ENCODE data around the gene DND1. TPM values are rescaled to one million over a fixed set of nuclear protein-coding genes. Genes with fewer than 3 reads are reported as not detected.

Gene DND1
- 0.14 TPM in 1 of 2 replicates, not detected in the other for total RNA-seq

DNA sequence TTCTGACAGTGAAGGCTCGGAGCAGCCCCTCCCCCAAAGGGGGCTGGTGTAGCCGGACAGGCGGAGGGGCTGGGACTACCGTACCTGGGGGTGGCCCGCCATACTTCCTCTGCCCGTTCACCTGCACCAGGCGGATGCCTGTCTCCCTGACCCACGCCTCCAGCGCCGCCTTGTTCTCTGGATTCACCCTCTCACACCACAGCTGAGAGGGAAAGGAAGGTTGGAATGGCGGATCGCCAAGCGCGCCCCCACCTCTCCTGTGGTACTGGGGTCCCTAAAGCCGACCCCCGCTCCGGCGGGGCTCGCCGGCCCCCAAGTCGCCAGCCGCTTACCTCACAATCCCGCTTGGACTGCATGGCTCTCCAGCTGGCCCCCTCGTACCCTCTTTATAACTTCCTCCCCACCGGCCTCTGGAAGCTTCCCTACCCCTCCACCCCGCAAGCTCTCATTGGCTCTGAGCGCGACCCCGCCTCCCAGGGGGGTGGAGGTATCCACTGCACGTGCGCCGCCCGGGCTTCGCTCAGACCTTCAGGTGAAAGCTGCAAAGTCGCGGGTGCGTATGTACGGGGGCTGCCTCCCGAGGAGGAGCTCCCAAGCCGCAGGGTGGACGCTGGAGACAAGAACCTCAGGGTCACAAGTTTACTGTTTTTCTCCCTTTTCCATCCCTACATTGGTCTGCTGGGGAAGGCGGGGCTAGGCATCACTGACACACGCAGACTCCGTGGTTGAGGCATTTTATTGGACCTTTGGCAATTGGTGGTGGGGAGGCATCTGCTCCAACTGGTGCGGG is at the start of gene DND1:
Gene DND1 (minus strand): TSS at position 390 of the 790 bp plus-strand sequence. CDS start 34 bp downstream, at position 356.

DNA sequence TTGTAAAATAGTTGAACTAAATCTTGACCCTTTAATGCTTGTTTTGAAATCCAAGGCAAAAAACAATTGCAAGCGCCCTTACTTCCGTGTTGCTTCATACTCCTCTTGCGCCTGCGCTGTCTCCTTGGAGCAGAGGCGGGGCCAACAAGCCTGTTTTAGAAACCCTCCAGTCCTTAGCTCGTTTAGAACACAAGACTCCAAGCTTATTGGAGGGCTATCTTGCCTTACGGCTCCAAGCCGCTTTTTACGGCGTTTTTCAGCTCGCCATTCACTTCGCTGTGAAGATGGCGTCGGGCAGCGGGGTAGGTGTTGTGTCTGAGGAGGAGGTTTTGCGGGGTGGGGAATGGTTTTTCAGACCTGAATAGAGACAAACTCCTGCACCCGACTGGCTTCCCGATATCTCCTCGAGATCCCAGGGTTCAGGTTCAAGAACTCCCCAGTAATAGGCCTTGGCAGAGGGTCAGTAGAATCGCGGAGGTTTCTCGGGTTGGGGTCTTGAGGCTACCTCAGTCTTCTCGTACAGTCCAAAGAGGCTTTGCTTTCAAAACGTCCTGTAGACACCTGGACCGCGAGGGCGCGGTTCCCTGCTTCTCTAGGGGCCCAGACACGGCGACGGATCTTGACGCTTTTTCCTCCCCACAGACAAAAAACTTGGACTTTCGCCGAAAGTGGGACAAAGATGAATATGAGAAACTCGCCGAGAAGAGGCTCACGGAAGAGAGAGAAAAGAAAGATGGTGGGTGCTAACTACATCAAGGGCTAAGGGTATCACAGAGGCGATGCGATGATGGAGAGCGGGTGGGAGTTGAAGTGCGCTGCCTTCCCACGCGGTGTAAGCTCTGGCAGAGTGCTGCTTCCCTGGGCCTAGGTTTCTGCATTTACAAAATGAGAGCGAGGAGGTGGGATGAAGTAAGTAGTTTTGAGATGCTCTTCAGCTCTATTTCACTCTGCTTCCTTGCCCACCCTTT is 27.1 kb upstream of the DND1 start, which contains the start of gene ZMAT2:
Gene ZMAT2 (plus strand): TSS at position 271 of the 968 bp plus-strand sequence. CDS start 14 bp downstream, at position 285.

DNA sequence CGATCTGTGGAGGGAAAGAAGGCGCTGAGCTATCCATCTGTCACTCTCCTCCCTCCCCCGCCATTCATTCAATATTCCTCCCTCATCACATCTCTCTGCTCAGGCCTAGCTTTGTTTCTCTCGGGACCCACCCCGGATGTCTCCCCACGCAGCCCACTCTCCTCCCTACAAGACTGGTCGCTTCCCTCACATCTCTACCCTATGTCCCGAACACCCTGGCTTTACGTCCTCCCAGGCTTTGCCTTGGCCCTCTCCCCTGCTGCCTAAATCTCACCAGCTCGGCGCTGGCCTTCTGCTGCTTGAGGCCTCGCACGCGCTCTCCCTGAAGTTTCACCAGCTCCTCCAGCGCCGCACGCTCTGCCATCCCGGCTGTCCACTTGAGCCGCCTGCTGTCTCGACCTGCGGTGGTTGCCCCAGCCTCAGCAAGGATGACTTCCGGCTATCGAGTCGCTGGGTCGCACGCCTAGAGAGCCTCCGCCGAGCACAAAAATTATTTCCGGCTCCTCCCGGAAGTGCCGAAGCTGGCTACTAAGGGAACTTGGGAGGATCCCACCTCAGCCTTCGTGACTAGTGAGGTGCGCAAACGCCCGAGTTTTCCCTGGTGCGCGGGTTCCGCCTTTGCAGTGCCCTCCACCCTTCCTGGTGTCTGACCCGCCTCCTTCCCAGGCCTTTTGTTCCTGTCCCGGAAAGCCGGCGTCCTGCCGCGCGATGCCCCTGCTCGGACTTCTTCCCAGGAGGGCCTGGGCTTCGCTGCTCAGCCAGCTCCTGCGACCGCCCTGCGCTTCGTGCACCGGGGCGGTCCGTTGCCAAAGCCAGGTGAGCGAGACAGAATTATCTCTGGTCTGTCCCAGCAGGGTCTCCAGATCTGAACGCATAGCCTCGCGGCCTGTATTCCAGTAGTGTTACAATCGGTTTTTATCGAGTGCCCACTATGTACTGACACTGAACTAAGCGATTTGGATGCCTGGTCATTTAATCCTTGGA is 17.9 kb upstream of the DND1 start, which contains the start of the genes HARS1 and HARS2:
Gene HARS1 (minus strand): TSS at position 430 of the 984 bp plus-strand sequence. CDS start 66 bp downstream, at position 364.
Gene HARS2 (plus strand): TSS at position 515 of the 984 bp plus-strand sequence. CDS start 194 bp downstream, at position 709.

DNA sequence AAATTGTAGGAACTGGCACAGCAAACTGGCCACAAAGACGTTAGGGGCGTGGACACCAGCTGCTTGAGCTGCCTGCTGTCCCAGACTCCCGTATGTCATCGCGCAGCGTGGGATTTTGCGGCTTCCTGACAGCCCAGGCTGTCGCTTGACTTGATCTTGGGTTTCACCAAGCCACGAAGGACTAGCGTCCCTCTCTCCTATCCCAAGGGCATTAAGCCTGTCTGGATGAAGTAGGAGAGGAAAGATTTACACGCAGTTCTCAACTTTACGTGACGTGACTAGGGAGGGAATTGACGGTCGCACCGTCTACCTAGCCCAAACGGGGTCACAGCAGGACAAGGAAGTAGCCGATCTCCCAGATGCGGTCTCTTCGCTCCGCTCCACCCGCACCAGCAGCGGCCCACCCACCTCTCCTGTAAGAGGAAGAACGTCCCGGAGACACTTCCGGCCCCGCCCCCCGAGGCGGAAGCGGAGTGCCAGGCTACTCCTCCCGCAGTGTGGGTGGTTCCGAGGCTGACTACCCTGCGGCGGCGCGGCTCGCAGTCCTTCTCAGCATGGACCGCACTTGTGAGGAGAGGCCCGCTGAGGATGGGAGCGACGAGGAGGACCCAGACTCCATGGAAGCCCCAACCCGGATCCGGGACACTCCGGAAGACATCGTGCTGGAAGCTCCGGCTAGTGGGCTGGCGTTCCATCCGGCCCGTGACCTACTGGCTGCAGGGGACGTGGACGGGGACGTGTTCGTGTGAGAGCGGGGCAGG is 8.8 kb downstream of the DND1 start, which contains the start of gene WDR55:
Gene WDR55 (plus strand): TSS at position 546 of the 761 bp plus-strand sequence. CDS start 9 bp downstream, at position 555.

DNA sequence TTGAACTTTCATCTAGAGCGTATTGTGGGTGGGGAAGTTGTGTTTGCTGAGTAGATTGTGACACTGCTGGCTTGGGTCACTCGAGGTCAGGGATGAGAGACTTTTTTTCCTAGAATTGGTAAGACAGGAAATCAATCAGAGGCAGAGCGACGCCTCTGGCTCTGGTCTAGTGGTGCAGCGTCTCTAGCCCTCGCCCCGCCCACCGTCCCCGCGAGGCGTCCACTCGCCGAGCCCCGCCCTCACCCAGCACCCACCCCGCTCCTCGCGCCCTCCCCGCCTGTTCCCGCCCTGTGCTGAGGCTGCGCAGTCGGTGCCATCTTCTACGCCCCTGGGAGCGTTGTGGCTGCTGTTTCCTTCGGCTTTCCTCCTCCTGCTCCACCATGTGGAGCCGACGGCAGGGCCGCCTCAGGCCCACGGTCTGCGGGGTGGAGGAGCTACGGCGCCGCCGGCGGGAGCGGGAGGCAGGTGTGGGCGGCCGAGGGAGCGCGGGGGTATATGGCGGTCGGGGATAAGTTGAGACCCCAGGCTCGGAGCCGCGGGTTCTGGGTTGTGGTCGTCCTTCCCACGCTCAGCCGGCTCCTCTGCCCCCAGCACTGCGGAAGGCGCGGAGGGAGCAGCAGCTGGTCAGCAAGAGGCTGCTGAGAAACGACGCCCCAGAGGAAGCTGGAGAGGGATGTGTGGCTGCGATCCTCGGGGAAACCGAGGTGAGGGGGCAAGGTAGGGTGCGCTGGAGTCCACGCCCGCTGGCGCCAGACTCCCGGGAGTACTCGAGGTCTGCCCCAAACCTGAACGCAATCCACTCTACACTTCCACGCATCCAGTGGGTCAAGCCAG is 34.0 kb downstream of the DND1 start, which contains the start of gene TMCO6:
Gene TMCO6 (plus strand): TSS at position 304 of the 834 bp plus-strand sequence. CDS start 77 bp downstream, at position 381.

DNA sequence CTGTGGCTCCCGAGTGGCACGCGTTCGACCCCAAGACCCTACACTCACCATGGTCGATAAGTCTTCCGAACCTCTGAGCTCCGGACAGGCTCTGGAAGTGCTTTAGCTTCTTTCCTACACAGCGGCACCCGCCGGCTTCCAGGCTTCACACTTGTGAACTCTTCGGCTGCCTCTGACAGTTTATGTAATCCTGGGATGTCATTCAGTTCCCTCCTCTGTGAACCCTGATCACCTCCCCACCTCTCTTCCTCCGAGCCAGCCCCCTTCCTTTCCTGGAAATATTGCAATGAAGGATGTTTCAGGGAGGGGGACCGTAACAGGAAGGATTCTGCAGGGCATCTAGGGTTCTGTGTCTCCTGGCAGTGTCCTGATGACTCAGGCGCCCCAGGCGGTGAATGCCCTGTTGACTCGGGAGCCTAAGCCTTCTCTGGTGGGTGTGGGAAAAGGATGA is 40.3 kb downstream of the DND1 start, which contains the start of gene CD14:
Gene CD14 (minus strand): TSS at position 155 of the 451 bp plus-strand sequence. CDS start 104 bp downstream, at position 51.

Other genes starting within 250 kb of the DND1 start
- 0.85 and 1.7 TPM in 2 replicates for gene EIF4EBP3, start 125.9 kb downstream of the DND1 start, total RNA-seq
- 35.7 and 53.0 TPM in 2 replicates for gene SRA1, start 116.1 kb downstream of the DND1 start, total RNA-seq
- gene APBB3, start 109.0 kb downstream of the DND1 start, total RNA-seq = 17.2 and 21.9 TPM in 2 replicates
- gene SLC35A4, start 108.7 kb downstream of the DND1 start, total RNA-seq = 10.1 and 14.9 TPM in 2 replicates
- 2.9 and 8.8 TPM in 2 replicates for gene CD14, start 40.4 kb downstream of the DND1 start, total RNA-seq
- gene TMCO6, start 34.1 kb downstream of the DND1 start, total RNA-seq = 4.2 and 6.8 TPM in 2 replicates
- gene NDUFA2, start 25.9 kb downstream of the DND1 start, total RNA-seq = 75.1 and 83.8 TPM in 2 replicates
- 105 and 111 TPM in 2 replicates for gene IK, start 25.7 kb downstream of the DND1 start, total RNA-seq
- 24.5 and 28.3 TPM in 2 replicates for gene WDR55, start 8.7 kb downstream of the DND1 start, total RNA-seq
- 62.9 and 65.2 TPM in 2 replicates for gene HARS1, start 17.8 kb upstream of the DND1 start, total RNA-seq
- 24.6 and 27.1 TPM in 2 replicates for gene HARS2, start 17.9 kb upstream of the DND1 start, total RNA-seq
- gene ZMAT2, start 26.9 kb upstream of the DND1 start, total RNA-seq = 63.7 and 78.2 TPM in 2 replicates
- under 0.01 TPM in 2 replicates for gene PCDHA1, start 112.6 kb upstream of the DND1 start, total RNA-seq
- under 0.01 and 0.09 TPM in 2 replicates for gene PCDHA2, start 121.3 kb upstream of the DND1 start, total RNA-seq
- 0.14 and 0.28 TPM in 2 replicates for gene PCDHA3, start 127.5 kb upstream of the DND1 start, total RNA-seq
- gene PCDHA4, start 133.5 kb upstream of the DND1 start, total RNA-seq = 0.14 and 0.37 TPM in 2 replicates
- under 0.01 and 0.09 TPM in 2 replicates for gene PCDHA5, start 148.0 kb upstream of the DND1 start, total RNA-seq
- gene PCDHA6, start 154.4 kb upstream of the DND1 start, total RNA-seq = 0.14 and 0.55 TPM in 2 replicates
- gene PCDHA7, start 160.7 kb upstream of the DND1 start, total RNA-seq = 0.57 and 0.83 TPM in 2 replicates
- gene PCDHA8, start 167.6 kb upstream of the DND1 start, total RNA-seq = under 0.01 and 0.09 TPM in 2 replicates
- gene PCDHA9, start 174.8 kb upstream of the DND1 start, total RNA-seq = under 0.01 and 0.18 TPM in 2 replicates
- gene PCDHA10, start 182.3 kb upstream of the DND1 start, total RNA-seq = 0.14 and 0.28 TPM in 2 replicates
- gene PCDHA11, start 195.4 kb upstream of the DND1 start, total RNA-seq = under 0.01 and 0.65 TPM in 2 replicates
- gene PCDHA12, start 201.7 kb upstream of the DND1 start, total RNA-seq = under 0.01 and 0.09 TPM in 2 replicates
- under 0.01 and 0.09 TPM in 2 replicates for gene PCDHA13, start 208.5 kb upstream of the DND1 start, total RNA-seq